ENCODE measurements around the gene CCDC184. TPM values are rescaled to one million over a fixed set of nuclear protein-coding genes. Genes with fewer than 3 reads are reported as not detected.

The CCDC184 gene
- total RNA-seq, 1 experiment from 2014 or later = 0.74 TPM

- Histone ChIP-seq H3K4me3 (ENCODE audit: low read depth in 2 of 2, low read length in 2 of 2) (no peak overlapping the region), H3K27me3 (ENCODE audit: control insufficient read depth, insufficient read depth, low read length) (peaks cover 26% of the 10 kb centered on the region; the same call in 1 of the 2 replicates), H3K36me3 (ENCODE audit: control insufficient read depth, insufficient read depth, low read length) (no peaks in the 10 kb centered on the region), H3K4me1 (ENCODE audit: control insufficient read depth, insufficient read depth, low read length) (no peaks in the 10 kb centered on the region), H3K27ac (ENCODE audit: low read length) (no peak overlapping the region), H3K9me3 (ENCODE audit: control insufficient read depth, insufficient read depth, low read depth, low read length) (no peaks in the 10 kb centered on the region)
- POLR2A ChIA-PET = interaction anchor here (0.6 kb wide), 1 partner anchor 17 kb away, joined by 3 read pairs; no protein-coding TSS in a partner anchor
- TF ChIP-seq POLR2AphosphoS5 (IDR thresholded peaks at IDR 0.05; ENCODE audit: low read depth, low read length) (no peak), CTCF (IDR thresholded peaks at IDR 0.05) (no peak), REST (IDR thresholded peaks at IDR 0.05; ENCODE audit: insufficient read depth in 1 of 2, low read depth in 2 of 2, low read length in 1 of 2) (no peak), SIN3A (IDR thresholded peaks at IDR 0.05; ENCODE audit: borderline replicate concordance, insufficient read depth, low read depth, low read length) (no peak), TCF7L2 (IDR thresholded peaks at IDR 0.05; ENCODE audit: low read depth, low read length) (no peak)
- DNase-seq (ENCODE audit: low read depth, low spot score) (no peak), ATAC-seq (no peak)
- CTCF ChIA-PET = no interaction called here
- in situ Hi-C loops (cut with HindIII; ENCODE audit: low pct_unique_long_range_greater_than_20kb, low sequenced_read_pairs) (no loop called here), intact Hi-C loops (cut with micrococcal nuclease; ENCODE audit: unreplicated experiment) (no loop called here)
- no TSS peak for BruUV-seq (replicated peaks)
Observed at GRCh38 chr12:48176417-48176751, 7.1 kb upstream of the CCDC184 start.

- no peak overlapping the region for H3K27ac ChIP-seq (ENCODE audit: low read length)
- CTCF ChIA-PET = no interaction called here
- no peaks in the 10 kb centered on the region for H3K36me3 ChIP-seq (ENCODE audit: control insufficient read depth, insufficient read depth, low read length)
- H3K4me1 ChIP-seq (ENCODE audit: control insufficient read depth, insufficient read depth, low read length) = peaks cover 5% of the 10 kb centered on the region; the same call in 1 of the 2 replicates
- no peak for DNase-seq (ENCODE audit: low read depth, low spot score)
- POLR2A ChIA-PET = no interaction called here
- TF ChIP-seq SIN3A (IDR thresholded peaks at IDR 0.05; ENCODE audit: borderline replicate concordance, insufficient read depth, low read depth, low read length) (no peak), REST (IDR thresholded peaks at IDR 0.05; ENCODE audit: insufficient read depth in 1 of 2, low read depth in 2 of 2, low read length in 1 of 2) (peak in 1 of 2 experiments; percentile 55; a peak in 1 of 4 replicates)
- intact Hi-C loops (cut with micrococcal nuclease; ENCODE audit: unreplicated experiment) (no loop called here), in situ Hi-C loops (cut with HindIII; ENCODE audit: low pct_unique_long_range_greater_than_20kb, low sequenced_read_pairs) (no loop called here)
- H3K27me3 ChIP-seq (ENCODE audit: control insufficient read depth, insufficient read depth, low read length) = peaks cover 35% of the 10 kb centered on the region; the same call in 1 of the 2 replicates
- H3K4me3 ChIP-seq (ENCODE audit: low read depth in 2 of 2, low read length in 2 of 2) = no peak overlapping the region
- BruUV-seq (replicated peaks) = no TSS peak
- ATAC-seq = no peak
- no peaks in the 10 kb centered on the region for H3K9me3 ChIP-seq (ENCODE audit: control insufficient read depth, insufficient read depth, low read depth, low read length)
Observed at GRCh38 chr12:48177982-48178381, 5.5 kb upstream of the CCDC184 start.
